Hematopoietic multipotent progenitor cell treated with erythropoietin and hydrocortisone succinate and interleukin-3 and kit ligand, for 15 days (in vitro differentiated cells): ENCODE measurements around the gene LRG1.
"Not testable (repeated sequence)": the region's sequence is repeated elsewhere in the genome, so short reads cannot be mapped to it uniquely, and the experiment has no call there.

Source experiments
- DNase-seq: peaks from one replicate; pipeline ENCODE4 v3.0.0-alpha.2; 2015; ENCODE audit warnings: low spot score

The LRG1 gene

DNA sequence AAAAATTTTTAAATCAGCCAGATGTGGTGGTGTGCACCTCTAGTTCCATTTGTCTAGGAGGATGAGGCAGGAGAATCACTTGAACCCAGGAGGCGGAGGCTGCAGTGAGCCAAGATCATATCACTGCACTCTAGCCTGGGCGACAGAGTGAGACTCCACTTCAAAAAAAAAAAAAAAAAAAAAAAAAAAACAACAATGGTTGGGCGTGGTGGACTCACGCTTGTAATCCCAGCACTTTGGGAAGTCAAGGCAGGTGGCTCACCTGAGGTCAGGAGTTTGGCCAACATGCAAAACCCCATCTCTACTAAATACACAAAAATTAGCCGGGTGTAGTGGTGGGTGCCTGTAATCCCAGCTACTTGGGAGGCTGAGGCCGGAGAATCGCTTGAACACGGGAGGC is 12.5 kb downstream of the LRG1 start:
- DNase-seq: not testable (repeated sequence)

GRCh38 chr19:4525563-4526002 is 14.3 kb downstream of the LRG1 start:
- DNase-seq: no peak

DNA sequence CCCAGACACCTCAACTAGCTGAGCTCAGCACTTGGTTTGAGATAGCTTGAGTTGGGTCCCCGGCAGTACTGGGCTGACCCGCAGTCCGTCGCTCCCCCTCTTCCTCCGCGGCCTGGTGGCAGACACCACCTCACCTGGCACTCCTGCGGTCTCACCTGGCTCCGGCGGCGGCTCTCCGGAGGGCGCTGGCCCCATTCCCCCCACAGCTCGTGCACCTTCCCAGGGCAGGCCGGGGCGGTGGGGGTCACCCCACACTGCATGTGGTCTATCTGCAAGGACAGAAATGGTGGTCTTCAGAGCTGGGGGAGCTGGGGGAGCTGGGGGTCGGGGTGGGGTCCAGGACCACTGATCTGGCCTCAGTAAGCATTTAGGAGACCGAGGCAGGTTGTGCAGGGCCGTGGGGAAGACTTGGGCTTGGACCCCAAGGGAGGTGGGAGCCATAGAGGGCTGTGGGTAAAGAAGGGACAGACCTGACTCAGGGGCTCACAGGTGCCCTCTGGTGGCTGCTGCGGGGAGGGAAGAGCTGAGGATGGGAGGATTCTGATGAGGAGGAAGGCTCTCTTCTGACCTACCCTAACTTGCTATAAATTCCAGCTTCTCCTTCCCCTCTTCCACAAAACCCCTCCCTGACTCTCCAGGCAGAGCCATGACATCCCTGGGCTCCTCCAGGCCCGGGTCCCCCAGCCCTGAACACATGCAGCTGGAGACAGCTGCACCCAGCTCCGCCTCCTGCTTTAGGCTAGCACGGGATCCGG is 14.9 kb downstream of the LRG1 start:
- peak; percentile 69 for DNase-seq

DNA sequence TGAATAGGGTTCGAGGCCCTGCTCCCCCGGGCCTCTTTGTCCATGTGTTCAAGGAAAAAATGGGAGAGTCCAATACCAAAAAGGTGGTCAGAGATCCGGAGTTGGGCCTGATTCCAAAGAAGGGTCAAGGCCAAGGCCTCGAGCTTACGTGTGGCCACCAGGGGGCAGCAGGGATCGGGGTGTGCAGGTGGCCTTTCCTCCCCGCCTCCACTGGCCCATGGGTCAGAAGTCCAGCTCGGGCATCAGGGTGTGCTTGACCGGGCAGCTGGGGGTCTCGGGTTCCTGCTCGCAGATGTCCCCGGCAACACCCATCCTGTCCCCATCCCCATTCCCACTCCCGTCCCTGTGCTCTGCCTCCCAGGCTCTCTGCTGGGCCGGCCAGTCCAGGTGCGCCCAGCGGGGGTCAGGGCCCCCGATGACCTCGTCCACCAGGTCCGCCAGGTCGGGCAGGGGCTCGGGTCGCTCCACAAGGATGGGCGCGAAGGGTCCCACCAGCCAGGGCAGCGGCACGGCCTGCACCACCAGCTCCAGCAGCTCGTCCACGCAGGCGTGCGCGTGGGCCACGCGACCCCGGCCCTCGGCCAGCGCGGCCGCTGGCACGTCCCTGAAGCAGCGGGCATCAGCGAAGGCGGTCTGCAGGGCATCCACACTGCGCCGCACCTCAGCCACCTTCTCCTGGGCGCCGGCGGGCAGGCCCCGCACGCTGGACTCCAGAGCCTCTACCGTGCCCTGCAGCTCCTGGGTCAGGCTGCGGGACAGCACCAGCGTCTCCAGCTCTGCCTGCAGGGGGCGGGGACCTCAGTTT is 16.3 kb downstream of the LRG1 start:
- peak; percentile 55 for DNase-seq

- no peak for DNase-seq
These were observed 17.4 kb downstream of the LRG1 start for GRCh38 chr19:4522291-4523002.

DNA sequence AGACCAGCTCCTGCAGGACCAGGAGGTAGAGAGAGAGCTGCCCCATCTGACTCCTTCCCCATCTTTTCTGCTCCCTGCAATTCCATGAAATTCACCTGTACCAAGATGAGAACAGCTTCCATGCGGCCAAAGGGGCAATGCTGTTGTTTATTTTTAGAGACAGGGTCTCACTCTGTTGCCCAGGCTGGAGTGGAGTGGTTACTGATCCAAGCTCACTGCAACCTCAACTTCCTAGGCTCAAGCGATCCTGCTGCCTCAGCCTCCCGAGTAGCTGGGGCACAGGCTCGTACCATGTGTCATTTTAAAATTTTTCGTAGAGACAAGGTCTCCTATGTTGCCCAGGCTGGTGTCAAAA is 18.0 kb downstream of the LRG1 start:
- no peak for DNase-seq

DNA sequence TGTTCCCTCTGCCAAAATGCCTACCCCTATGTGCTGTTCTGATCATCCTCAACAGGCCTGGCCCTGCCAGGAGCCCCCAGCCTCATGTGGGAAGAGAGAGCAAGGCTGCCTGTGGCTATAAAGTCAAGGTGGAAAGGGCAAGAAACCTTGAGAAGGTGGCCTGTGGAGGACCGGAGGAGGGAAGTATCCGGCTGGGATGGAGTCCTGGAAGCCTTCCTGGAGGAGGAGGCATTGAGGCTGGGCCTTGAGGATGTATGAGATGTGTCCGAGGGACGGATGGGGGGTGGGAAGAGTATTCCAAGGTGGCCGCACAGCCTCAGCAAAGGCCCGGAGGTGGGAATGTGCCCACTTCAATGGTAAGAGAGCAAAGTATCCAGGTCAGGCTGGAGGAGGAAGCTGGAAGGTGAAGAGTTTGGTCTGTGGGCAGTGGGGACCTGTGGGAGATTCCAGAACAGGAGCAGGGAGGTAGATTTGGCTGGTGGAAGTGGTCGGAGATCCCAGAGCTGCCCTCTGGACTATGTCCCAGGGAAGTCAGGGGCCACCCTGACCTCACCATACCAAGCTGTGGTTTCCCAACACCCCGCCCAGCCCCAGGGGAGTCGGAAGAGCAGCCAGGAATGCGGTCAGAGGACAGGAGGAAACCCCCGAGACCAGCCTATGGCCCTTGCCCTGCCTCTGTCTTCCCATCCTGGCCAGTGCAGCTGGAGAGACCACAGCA is 18.5 kb downstream of the LRG1 start:
- no peak for DNase-seq

- DNase-seq: no peak
These were observed 20.1 kb downstream of the LRG1 start for GRCh38 chr19:4519521-4520277.

DNA sequence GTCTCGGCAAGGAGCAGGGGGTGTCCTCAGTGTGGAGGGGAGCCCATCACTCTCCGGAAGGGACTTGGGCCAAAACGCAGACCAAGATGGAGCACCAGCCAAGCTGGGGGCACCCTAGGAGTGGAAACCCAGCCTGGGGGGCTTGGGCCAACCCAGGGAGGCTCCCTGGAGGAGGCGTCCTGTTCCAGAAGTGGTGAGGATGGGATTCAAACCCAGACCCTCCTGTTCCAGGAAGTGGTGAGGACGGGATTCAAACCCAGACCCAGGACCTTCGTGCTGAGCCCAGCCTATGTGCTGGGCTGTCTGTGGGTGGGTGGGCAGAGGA is 20.7 kb downstream of the LRG1 start:
- DNase-seq: no peak

- no peak for DNase-seq
These were observed 21.3 kb downstream of the LRG1 start, which contains the start of gene PLIN4 for GRCh38 chr19:4518345-4519171. TSS of gene PLIN4 (minus strand) at chr19:4518486. CDS start at chr19:4518272, 214 bp downstream.

GRCh38 chr19:4517451-4518057 is 22.3 kb downstream of the LRG1 start:
- no peak for DNase-seq

GRCh38 chr19:4516939-4517300 is 22.9 kb downstream of the LRG1 start:
- no peak for DNase-seq

- no peak for DNase-seq
These were observed 23.5 kb downstream of the LRG1 start for GRCh38 chr19:4516199-4516938.

GRCh38 chr19:4515732-4516131 is 24.1 kb downstream of the LRG1 start:
- no peak for DNase-seq

GRCh38 chr19:4513248-4513647 is 26.6 kb downstream of the LRG1 start:
- no peak for DNase-seq

DNA sequence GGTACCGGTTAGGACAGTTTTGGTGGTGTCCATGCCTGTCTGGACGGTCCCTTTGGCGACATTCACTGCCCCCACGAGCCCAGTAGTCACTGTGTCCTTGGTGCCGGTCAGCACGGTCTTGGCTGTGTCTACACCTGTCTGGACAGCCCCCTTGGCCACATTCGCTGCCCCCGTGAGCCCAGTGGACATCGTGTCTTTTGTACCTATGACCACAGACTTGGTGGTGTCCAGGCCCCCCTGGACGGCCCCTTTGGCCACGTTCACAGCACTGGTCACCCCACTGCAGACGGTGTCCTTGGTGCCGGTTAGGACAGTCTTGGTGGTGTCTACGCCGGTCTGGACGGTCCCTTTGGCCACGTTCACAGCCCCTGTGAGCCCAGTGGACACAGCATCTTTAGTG is 27.8 kb downstream of the LRG1 start:
- DNase-seq: no peak

- DNase-seq: no peak
These were observed 28.4 kb downstream of the LRG1 start for GRCh38 chr19:4511300-4512054.

GRCh38 chr19:4510435-4511255 is 29.2 kb downstream of the LRG1 start:
- no peak for DNase-seq
